ENCODE data around the gene BBS1.

DNA sequence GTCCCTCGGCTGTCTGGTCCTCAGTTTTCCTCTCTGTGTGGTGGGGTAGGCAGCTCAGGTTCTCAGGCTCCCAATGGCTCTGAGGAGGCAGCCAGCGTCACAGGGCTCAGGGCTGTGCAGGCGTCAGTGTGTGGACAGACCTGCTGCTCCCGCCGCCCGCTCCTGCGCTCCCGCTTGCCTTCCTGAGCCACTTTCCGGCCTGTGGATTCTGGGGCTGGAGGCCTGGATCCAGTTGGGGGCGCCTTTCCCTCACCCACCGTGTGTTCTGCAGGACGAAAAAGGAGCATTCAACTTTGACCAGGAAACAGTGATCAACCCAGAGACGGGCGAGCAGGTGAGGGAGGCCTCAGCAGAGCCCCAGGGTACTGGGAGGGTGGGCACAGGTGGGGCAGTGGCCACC is 15.5 kb upstream of the BBS1 start:
- TF ChIP-seq YY1 (IDR thresholded peaks at IDR 0.05; ENCODE audit: insufficient read depth, insufficient read length): no peak
- no peak for TF ChIP-seq ZNF274 (IDR thresholded peaks at IDR 0.05; ENCODE audit: low read depth, low read length)
- no peak for TF ChIP-seq SUZ12 (IDR thresholded peaks at IDR 0.05; ENCODE audit: extremely low read depth, insufficient read depth, insufficient read length)

All from NT2/D1 (cell line).